GM12878 (cell line): ENCODE results near the gene GYG2. TPM values are rescaled to one million over a fixed set of nuclear protein-coding genes. Genes with fewer than 3 reads are reported as not detected.

Experiments used
- E2F8 ChIP-seq: fragments of 450-650 bp; IDR thresholded peaks from 2 replicates; pipeline ENCODE4 v1.6.1; 2018; ENCODE audit warnings: mild to moderate bottlenecking, low read depth, moderate library complexity; ENCODE audit not compliant: partially characterized antibody
- REST ChIP-seq: IDR thresholded peaks from 2 replicates; pipeline ENCODE4 v1.6.1; 2012; ENCODE audit warnings: mild to moderate bottlenecking, low read depth, low read length
- ZBTB40 ChIP-seq: fragments of 450-650 bp; IDR thresholded peaks from 2 replicates; pipeline ENCODE4 v1.6.1; 2016; ENCODE audit warnings: mild to moderate bottlenecking, moderate library complexity, borderline replicate concordance
- polyA plus RNA-seq, 11 experiments: library from polyadenylated mRNA; depleted of rRNA in 4 of 11; unstranded in 6 of 11; stranded (reverse) in 5 of 11; fragments of >200 nt; fragmentation: Nextera tagmentation in 4 of 11; fragmentation: Illumina TruSeq in 1 of 11; extraction: Ambion mirVana in 4 of 11; extraction: Trizol in 1 of 11; gene quantifications; 1 replicate in 1 of 11; 2 replicates in 10 of 11; pipeline versions ENCODE4 v1.2.1 to v1.2.3, GENCODE V29; 2011 to 2016; ENCODE audit warnings: inconsistent platforms in 2 of 11, missing spikeins in 2 of 11, low read depth in 1 of 11
- total RNA-seq, 4 experiments: library from RNA; depleted of rRNA in 3 of 4; stranded (reverse); fragments of >200 nt in 3 of 4; fragmentation: Illumina TruSeq in 1 of 4; extraction: Trizol in 1 of 4; gene quantifications; 2 replicates each; pipeline versions ENCODE4 v1.2.1 to v1.2.3, GENCODE V29; 2013 to 2021
- TF ChIP-seq, protein P1 (sequence below): IDR thresholded peaks from 2 replicates; pipeline ENCODE4 v1.6.1; 2012; ENCODE audit warnings: low read depth, low read length, improper control_type of control experiment

Gene GYG2
- total and polyA plus RNA-seq, 10 of the 15 experiments (the other 5 are each of a cell fraction or from before 2014, with no cell fraction given): 0.05 TPM; not detected in 9

DNA sequence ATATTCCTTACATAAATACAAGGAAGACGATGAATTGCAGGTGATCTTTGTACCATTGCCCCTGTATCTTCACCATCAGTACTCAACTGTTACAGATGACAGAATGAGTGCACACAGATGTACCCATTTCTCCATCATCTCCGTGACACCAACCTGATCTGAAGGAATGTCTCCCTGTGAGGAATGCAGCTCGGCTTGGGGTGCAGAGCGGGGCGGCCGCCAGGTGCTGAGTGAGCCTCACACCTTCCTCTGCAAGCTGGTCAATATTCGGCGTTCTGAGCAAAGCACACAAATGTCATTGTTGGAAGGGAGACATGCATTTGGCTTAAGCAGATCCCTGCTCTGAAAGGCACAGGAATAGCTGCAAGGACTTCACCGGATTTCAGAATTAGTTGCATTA is 93.0 kb downstream of the GYG2 start (continued):
- TF ChIP-seq REST (no peak), ZBTB40 (no peak), E2F8 (no peak)
- TF ChIP-seq, protein P1, sequence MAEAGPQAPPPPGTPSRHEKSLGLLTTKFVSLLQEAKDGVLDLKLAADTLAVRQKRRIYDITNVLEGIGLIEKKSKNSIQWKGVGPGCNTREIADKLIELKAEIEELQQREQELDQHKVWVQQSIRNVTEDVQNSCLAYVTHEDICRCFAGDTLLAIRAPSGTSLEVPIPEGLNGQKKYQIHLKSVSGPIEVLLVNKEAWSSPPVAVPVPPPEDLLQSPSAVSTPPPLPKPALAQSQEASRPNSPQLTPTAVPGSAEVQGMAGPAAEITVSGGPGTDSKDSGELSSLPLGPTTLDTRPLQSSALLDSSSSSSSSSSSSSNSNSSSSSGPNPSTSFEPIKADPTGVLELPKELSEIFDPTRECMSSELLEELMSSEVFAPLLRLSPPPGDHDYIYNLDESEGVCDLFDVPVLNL: no peak
